OCI-LY3 (cell line): ENCODE results near the gene AEN.

Experiments used
- EZH2phosphoT487 ChIP-seq: fragments of 200-600 bp; shearing (Covaris generic); IDR thresholded peaks from 2 replicates; pipeline ENCODE4 v1.6.1; 2018; ENCODE audit warnings: antibody characterized with exemption, mixed run types, low read depth
- TF ChIP-seq, protein P1 (sequence below): fragments of 200-600, 300-600 bp; sonication (generic); IDR thresholded peaks from 2 replicates; pipeline ENCODE4 v1.5.1; 2014; ENCODE audit warnings: antibody characterized with exemption, low read length, low read depth

DNA sequence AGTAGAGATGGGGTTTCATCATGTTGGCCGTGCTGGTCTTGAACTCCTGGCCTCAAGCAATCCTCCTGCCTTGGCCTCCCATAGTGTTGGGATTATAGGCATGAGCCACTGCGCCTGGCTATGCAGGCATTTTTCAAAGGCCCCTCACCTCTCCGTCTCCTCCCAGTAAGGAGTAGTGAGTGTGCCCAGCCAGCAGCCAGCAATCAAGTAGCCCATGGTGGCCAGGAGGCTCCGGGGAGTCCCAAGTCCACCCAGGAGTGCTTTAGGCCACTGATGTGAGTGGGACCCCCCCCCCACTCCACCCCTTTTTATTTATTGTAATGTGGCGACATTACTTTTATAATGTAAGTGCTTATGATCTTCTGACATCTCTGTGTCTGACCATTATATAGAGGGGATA, 25.8 kb downstream of the AEN start:
- TF ChIP-seq, protein P1, sequence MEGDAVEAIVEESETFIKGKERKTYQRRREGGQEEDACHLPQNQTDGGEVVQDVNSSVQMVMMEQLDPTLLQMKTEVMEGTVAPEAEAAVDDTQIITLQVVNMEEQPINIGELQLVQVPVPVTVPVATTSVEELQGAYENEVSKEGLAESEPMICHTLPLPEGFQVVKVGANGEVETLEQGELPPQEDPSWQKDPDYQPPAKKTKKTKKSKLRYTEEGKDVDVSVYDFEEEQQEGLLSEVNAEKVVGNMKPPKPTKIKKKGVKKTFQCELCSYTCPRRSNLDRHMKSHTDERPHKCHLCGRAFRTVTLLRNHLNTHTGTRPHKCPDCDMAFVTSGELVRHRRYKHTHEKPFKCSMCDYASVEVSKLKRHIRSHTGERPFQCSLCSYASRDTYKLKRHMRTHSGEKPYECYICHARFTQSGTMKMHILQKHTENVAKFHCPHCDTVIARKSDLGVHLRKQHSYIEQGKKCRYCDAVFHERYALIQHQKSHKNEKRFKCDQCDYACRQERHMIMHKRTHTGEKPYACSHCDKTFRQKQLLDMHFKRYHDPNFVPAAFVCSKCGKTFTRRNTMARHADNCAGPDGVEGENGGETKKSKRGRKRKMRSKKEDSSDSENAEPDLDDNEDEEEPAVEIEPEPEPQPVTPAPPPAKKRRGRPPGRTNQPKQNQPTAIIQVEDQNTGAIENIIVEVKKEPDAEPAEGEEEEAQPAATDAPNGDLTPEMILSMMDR, result no peak
- TF ChIP-seq EZH2phosphoT487, result no peak
